Hematopoietic multipotent progenitor cell treated with erythropoietin and hydrocortisone succinate and interleukin-3 and kit ligand, for 8 days (in vitro differentiated cells): ENCODE measurements around the gene KHSRP.

Source experiments
- DNase-seq: peaks from one replicate; pipeline ENCODE4 v3.0.0-alpha.2; 2015

Gene KHSRP

GRCh38 chr19:6392221-6393073, 32.2 kb downstream of the KHSRP start:
- peak; percentile 7 for DNase-seq

GRCh38 chr19:6387372-6387771, 37.2 kb downstream of the KHSRP start:
- no peak for DNase-seq

- peak; percentile 66 for DNase-seq
These were observed 40.2 kb downstream of the KHSRP start for GRCh38 chr19:6384381-6384780.

- DNase-seq, result no peak
These were observed 41.4 kb downstream of the KHSRP start for GRCh38 chr19:6383188-6383587.

DNA sequence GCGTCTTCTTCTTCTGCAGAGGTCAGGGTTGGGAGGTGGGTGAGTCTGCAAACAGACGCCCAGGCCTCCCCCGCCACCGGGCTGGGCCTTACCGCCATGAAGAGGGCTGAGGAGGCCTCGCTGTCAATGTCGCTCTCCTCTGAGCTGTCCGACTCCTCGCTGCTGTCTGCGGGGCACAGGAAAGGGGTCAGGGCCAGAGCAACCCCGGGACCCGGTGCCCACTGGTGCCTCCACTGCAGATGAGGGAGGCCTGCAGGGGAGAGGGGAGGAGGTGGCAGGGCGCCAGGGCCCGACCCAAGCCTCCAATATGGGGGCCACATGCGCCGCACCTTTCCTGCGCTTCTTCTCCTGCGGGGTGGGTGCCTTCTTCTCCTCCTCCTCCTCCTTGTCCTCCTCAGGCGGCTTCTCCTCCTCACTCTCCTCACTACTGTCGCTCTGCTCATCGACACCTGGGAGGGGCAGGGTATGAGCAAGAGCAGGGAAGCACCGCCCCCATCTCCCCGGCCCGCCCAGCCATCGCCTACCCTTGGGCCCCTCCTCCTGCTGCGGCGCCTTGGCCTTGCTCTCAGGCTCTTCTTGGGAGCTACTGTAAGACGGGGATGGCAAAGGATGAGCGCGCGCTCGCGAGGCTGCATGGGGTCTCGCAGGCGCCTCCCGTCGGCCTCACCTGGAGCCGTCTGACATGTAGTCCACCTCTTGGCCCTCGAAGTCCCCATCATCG, 43.4 kb downstream of the KHSRP start:
- no peak for DNase-seq

- DNase-seq, result no peak
These were observed 44.9 kb downstream of the KHSRP start for GRCh38 chr19:6379744-6380143.

DNA sequence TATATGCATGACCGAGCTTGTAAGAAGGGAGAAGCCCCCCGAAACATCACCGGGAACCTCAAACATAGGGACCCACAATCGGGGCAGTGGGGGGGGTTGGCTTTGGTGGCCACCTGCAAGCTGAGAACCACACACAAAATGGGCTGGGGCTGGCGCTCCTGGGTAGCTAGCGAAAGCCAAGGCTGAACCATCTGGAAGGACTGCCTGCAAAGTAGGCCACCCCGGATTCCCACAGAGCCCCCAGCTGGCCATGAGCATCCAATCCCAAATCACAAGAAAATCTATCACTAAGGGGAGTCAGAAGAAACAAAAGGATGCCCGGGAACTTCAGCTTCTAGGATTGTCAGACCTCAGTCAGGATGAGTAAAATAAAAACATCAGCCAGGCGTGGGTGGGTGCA, 46.1 kb downstream of the KHSRP start:
- DNase-seq, result no peak

DNA sequence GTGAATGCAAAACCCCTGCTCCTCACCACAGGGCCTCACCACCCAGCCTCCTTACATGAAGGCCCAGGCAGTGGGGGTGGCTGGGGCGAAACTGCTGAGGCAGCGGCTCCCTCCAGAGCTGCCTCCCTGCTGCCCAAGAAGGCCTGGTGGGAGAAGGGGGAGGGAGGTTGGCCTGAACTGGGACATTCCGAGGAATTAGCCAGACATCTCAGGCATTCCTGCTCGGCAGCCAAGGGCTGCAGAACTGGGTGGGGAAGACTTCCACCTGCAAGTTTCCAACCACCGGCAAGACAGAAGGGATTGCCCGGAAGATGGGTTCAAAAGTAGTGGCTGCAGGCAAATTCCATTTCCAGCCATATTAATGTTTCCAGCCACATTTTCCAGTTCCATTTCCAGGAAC, 46.6 kb downstream of the KHSRP start:
- no peak for DNase-seq

GRCh38 chr19:6376512-6377190, 48.0 kb downstream of the KHSRP start:
- DNase-seq, result no peak

DNA sequence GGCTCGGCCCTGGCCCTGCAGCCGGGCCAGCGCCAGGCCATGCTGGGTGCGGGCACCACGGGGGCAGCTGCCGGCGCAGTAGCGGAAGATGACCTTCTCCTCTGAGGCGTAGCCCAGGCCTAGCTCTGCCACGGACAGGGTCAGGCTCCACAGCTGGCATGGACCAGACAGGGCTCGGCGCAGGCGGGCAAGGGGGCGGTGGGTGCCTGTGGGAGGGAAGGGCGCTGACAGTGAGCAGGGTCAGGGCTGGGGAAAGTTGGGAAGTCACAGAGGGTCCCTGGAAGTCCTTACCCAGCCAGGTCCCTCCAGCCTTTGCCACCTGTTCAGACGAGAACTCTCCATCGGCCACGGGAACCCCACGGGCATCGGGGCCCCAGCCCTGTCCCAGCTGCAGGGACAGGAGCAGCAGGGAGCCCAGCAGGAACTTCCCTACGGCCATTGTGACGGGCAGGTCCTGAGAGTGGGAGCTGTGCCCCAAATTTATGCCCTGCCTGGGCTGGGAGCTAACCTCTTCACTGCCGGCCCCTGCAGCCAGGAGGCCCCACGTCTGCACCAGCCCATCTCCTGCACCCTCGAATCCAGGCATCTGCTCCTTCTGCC, 49.1 kb downstream of the KHSRP start, which contains the start of gene PSPN:
PSPN (minus strand) TSS at position 523 of the 600 bp plus-strand sequence; CDS start at position 439, 84 bp downstream.
- DNase-seq, result no peak

- no peak for DNase-seq
These were observed 49.8 kb downstream of the KHSRP start for GRCh38 chr19:6374711-6375410.

- no peak for DNase-seq
These were observed 50.4 kb downstream of the KHSRP start for GRCh38 chr19:6374161-6374709.

- peak; percentile 56 for DNase-seq
These were observed 50.9 kb downstream of the KHSRP start for GRCh38 chr19:6373813-6374108.

DNA sequence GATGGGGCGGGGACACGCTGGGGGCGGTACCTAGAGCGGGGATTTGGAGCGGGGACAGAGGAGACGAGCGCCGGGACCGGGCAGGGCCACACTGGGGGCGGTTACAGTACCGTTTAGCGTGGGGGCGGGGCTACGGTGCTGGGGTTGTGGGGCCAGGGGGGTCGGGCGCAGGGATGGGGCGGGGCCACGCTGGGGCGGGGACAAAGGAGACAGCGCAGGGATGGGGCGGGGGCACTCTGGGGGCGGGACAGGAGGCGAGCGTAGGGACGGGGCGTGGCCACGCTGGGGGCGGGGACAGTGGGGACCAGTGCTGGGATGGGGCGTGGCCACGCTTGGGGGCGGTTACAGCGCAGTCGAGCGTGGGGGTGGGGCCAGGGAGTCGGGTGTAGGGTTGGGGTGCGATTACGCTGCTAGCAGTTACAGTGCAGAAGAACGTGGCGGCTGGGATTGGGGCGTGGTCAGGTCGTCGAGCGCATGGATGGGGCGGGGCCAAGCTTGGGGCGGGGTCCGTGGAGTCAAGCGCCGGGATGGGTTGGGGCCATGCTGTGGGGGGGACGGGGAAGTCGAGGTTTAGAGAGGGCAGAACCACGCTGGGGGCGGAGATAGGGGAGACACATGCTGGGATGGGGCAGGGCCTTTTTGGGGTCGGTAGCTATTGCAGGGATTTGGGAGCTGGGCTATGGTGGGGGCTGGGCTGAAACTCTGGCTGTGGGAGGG, 51.4 kb downstream of the KHSRP start:
- DNase-seq, result peak; percentile 95

DNA sequence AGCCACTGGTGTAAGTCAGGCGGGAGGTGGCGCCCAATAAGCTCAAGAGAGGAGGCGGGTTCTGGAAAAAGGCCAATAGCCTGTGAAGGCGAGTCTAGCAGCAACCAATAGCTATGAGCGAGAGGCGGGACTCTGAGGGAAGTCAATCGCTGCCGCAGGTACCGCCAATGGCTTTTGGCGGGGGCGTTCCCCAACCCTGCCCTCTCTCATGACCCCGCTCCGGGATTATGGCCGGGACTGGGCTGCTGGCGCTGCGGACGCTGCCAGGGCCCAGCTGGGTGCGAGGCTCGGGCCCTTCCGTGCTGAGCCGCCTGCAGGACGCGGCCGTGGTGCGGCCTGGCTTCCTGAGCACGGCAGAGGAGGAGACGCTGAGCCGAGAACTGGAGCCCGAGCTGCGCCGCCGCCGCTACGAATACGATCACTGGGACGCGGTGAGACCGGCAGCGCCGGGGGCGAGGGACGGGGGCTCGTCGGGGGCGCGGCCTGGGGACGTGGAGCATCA, 52.0 kb downstream of the KHSRP start, which contains the start of gene ALKBH7:
ALKBH7 (plus strand) TSS at position 201 of the 502 bp plus-strand sequence; CDS start at position 228, 27 bp downstream.
- DNase-seq, result peak; percentile 100

DNA sequence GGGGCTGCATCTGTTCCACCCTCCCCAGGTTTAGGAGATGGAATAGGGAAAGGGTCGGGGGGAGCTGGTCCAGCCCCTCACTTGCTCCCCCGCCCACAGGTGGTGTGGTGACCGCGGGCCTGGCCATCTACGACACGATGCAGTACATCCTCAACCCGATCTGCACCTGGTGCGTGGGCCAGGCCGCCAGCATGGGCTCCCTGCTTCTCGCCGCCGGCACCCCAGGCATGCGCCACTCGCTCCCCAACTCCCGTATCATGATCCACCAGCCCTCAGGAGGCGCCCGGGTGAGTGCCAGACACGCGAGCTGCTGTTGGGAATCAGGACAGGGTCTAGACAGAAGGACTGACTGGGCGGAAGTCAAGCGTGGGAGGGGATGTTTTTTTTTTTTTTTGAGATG, 60.3 kb downstream of the KHSRP start:
- no peak for DNase-seq
